Thyroid gland (tissue), 4 donors: Measurements from ENCODE around the gene PAX8. TPM values are rescaled to one million over a fixed set of nuclear protein-coding genes. Genes with fewer than 3 reads are reported as not detected.

Source experiments
- DNase-seq, 2 donors: peaks; one replicate each; pipeline ENCODE4 v3.0.0-alpha.2; 2019
- H3K27ac ChIP-seq, 3 donors: fragments of 200-600 bp; sonication (generic); 1 replicate in 2 of 3; 2 replicates in 1 of 3; pipeline ENCODE4 v1.5.1; 2016 to 2019; ENCODE audit warnings: mild to moderate bottlenecking in 1 of 3, moderate library complexity in 1 of 3
- H3K27me3 ChIP-seq: fragments of 200-600 bp; sonication (generic); one replicate; pipeline ENCODE4 v1.5.1; 2019
- H3K36me3 ChIP-seq, 2 donors: fragments of 200-600 bp; sonication (generic); one replicate each; pipeline ENCODE4 v1.5.1; 2016 to 2019
- H3K4me1 ChIP-seq, 2 donors: fragments of 200-600 bp; sonication (generic); one replicate each; pipeline ENCODE4 v1.5.1; 2017 to 2019
- H3K4me3 ChIP-seq, 3 donors: fragments of 200-600 bp; sonication (generic); replicated peaks in 1 of 3; 1 replicate in 2 of 3; 2 replicates in 1 of 3; pipeline ENCODE4 v1.5.1; 2016; ENCODE audit warnings: mild to moderate bottlenecking in 1 of 3
- H3K9me3 ChIP-seq: fragments of 200-600 bp; sonication (generic); one replicate; pipeline ENCODE4 v1.5.1; 2017
- POLR2A ChIP-seq, 2 donors: fragments of 450-650 bp; IDR thresholded peaks; one replicate each; pipeline ENCODE4 v1.6.1; 2017; ENCODE audit warnings: antibody characterized with exemption in 2 of 2, mild to moderate bottlenecking in 2 of 2, moderate library complexity in 1 of 2
- WGBS, 2 donors: methylation state at CpG; one replicate each; pipeline ENCODE4 v1.1.5; 2017; 5-methylcytosine and 5-hydroxymethylcytosine counted together
- intact Hi-C: fragments of 100-400 bp; cut with DNase I; formaldehyde crosslinking; loops from one replicate; pipeline ENCODE4 v1.15.1; 2023
- total RNA-seq, 4 donors: library from RNA; depleted of rRNA; stranded (reverse); fragments of >200 nt; gene quantifications; one replicate each; pipeline ENCODE4 v1.2.3, GENCODE V29; 2016
- TF ChIP-seq, protein P1 (sequence below), 6 experiments: fragments of 200-600 bp in 3 of 6; fragments of 450-650 bp in 3 of 6; sonication (generic) in 3 of 6; IDR thresholded peaks; one replicate each; pipeline ENCODE4 v1.5.1; 2016 to 2019; ENCODE audit warnings: antibody characterized with exemption in 6 of 6, mild to moderate bottlenecking in 2 of 6, inconsistent platforms in 1 of 6, moderate library complexity in 1 of 6

PAX8 gene
- total RNA-seq, 4 donors from 2014 or later, result 1,318 to 2,156 (median 1,767) TPM

DNA sequence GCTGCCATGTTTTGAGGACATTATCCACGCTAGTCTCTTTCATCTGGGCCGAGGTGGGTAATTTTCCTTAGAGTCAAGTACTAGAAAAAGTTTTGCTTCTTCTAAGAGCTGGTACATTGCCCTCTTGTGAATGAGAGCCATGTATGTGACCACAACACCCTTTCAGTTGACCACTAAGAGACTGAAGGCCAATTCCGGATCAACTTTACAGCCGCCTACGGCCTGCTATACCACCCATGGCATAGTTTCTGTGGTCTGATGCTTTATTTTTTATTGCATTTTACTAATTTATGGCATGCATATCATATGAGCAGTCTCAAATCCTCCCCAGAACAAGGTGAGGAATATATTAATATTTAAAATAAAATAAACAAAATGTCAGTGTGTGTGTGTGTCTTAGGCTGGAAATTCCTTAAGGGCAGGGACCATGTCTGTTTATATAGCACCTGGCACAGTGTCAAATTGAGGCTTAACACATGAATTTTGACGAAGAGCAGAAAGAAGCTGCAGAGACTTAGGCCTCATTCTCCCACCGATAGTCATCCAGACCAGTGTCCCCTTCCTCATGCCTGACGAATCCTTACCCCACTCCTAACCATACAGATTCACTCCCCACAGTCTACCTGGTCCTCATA lies 69.6 kb downstream of the PAX8 start:
- DNase-seq, result peak in 1 of 2 donors; percentile 41
- intact Hi-C loops, result loop anchor here (10.0 kb wide), 1 partner anchor 166 kb away; no protein-coding TSS in a partner anchor
- peak overlapping the region; percentile 92 to 97 (median 94) for H3K27ac ChIP-seq
- H3K4me3 ChIP-seq, result no peak overlapping the region
- no peaks in the 10 kb centered on the region for H3K27me3 ChIP-seq
- WGBS, 2 donors, result 32 to 45% methylated on average over 8 of the region's 8 CpGs
- TF ChIP-seq, protein P1, sequence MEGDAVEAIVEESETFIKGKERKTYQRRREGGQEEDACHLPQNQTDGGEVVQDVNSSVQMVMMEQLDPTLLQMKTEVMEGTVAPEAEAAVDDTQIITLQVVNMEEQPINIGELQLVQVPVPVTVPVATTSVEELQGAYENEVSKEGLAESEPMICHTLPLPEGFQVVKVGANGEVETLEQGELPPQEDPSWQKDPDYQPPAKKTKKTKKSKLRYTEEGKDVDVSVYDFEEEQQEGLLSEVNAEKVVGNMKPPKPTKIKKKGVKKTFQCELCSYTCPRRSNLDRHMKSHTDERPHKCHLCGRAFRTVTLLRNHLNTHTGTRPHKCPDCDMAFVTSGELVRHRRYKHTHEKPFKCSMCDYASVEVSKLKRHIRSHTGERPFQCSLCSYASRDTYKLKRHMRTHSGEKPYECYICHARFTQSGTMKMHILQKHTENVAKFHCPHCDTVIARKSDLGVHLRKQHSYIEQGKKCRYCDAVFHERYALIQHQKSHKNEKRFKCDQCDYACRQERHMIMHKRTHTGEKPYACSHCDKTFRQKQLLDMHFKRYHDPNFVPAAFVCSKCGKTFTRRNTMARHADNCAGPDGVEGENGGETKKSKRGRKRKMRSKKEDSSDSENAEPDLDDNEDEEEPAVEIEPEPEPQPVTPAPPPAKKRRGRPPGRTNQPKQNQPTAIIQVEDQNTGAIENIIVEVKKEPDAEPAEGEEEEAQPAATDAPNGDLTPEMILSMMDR (IDR thresholded peaks at IDR 0.05), result no peak
- peak in 1 of 2 donors; percentile 36 for TF ChIP-seq POLR2A (IDR thresholded peaks at IDR 0.05)
- no peaks in the 10 kb centered on the region for H3K36me3 ChIP-seq
- H3K9me3 ChIP-seq, result no peaks in the 10 kb centered on the region
- H3K4me1 ChIP-seq, result peaks cover 61 to 81% of the 10 kb centered on the region in 2 donors

DNA sequence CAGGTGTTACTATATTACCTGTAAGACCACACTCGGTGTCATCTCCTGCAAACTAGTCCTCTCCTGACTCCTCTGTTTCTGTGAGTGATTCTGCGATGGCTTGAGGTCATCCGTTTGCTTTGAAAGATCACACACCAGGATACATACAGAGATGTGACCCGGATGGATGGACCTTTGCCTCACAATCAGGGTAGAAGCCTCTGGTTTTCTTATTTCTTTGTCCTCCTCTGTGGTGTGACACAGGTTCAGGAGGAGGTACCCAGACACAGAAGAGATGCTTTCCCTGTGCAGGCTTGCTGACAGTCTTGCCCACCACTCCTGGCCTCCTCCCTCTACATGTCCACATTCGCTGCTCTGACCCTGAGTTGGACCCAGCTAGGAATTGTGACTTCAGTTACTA lies 70.3 kb downstream of the PAX8 start:
- Histone ChIP-seq H3K9me3 (no peaks in the 10 kb centered on the region), H3K4me1 (peaks cover 57 to 76% of the 10 kb centered on the region in 2 donors), H3K36me3 (no peaks in the 10 kb centered on the region), H3K27me3 (no peaks in the 10 kb centered on the region), H3K4me3 (no peak overlapping the region), H3K27ac (peak overlapping the region; percentile 92 to 97 (median 94))
- intact Hi-C loops, result loop anchor here (10.0 kb wide), 1 partner anchor 166 kb away; no protein-coding TSS in a partner anchor
- WGBS, 2 donors, result 76 to 77% methylated on average over 5 of the region's 5 CpGs
- TF ChIP-seq POLR2A (IDR thresholded peaks at IDR 0.05), result no peak
- TF ChIP-seq, protein P1 (IDR thresholded peaks at IDR 0.05), result no peak
- no peak for DNase-seq

DNA sequence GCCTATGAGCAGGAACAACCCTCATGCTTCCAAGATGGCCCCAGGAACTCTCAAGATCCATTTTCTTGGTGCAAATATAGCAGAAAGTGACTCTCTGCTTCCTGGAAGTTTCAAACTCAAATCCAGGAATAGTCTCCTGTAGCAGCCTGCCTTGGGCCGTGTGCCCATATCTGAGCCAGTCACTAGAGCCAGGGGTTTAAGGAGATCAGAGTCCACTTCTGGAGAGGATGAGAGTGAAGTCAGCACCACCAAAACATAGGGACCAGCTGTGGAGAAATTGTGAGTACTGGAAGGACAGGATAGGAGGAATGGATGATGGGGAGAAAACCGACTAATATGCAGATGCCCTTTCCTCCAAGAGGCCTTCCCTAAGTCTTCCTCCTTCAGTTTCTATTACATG lies 71.7 kb downstream of the PAX8 start:
- no peaks in the 10 kb centered on the region for H3K9me3 ChIP-seq
- no peak for TF ChIP-seq POLR2A (IDR thresholded peaks at IDR 0.05)
- TF ChIP-seq, protein P1 (IDR thresholded peaks at IDR 0.05), result no peak
- intact Hi-C loops, result loop anchor here (10.0 kb wide), 1 partner anchor 168 kb away; no protein-coding TSS in a partner anchor
- H3K36me3 ChIP-seq, result no peaks in the 10 kb centered on the region
- H3K4me3 ChIP-seq, result no peak overlapping the region
- 75 to 80% methylated on average over 2 of the region's 2 CpGs for WGBS, 2 donors
- H3K27me3 ChIP-seq, result no peaks in the 10 kb centered on the region
- H3K27ac ChIP-seq, result peak overlapping the region; percentile 30 to 72 (median 49)
- peaks cover 52 to 75% of the 10 kb centered on the region in 2 donors for H3K4me1 ChIP-seq
- no peak for DNase-seq

DNA sequence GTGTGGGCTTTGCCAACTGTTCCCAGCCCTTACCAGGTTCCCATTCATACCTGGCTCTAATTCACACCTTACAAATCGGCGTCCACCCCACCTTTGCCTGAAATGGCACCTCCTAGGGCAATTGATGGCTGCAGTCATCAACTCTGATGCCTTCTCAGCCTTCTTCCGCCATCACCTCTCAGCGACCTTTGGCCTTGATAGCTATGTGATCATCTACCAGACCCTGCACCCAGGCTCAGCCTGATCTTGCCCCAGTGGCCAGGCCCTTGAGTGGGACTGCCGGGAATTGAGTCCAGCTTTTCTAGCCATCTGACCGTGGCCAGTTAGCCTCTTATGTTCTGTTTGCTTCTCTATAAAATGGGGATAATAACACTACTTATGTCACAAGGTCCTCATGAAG lies 72.5 kb downstream of the PAX8 start:
- Histone ChIP-seq H3K4me1 (peaks cover 50 to 75% of the 10 kb centered on the region in 2 donors), H3K36me3 (no peaks in the 10 kb centered on the region), H3K4me3 (no peak overlapping the region), H3K27ac (peak overlapping the region in 2 of 3 donors; percentile 35 to 72), H3K9me3 (no peaks in the 10 kb centered on the region), H3K27me3 (no peaks in the 10 kb centered on the region)
- 77 to 78% methylated on average over 6 of the region's 6 CpGs for WGBS, 2 donors
- no peak for DNase-seq
- intact Hi-C loops, result loop anchor here (10.0 kb wide), 1 partner anchor 169 kb away; no protein-coding TSS in a partner anchor
- TF ChIP-seq POLR2A (IDR thresholded peaks at IDR 0.05), result no peak
- TF ChIP-seq, protein P1 (IDR thresholded peaks at IDR 0.05), result no peak

DNA sequence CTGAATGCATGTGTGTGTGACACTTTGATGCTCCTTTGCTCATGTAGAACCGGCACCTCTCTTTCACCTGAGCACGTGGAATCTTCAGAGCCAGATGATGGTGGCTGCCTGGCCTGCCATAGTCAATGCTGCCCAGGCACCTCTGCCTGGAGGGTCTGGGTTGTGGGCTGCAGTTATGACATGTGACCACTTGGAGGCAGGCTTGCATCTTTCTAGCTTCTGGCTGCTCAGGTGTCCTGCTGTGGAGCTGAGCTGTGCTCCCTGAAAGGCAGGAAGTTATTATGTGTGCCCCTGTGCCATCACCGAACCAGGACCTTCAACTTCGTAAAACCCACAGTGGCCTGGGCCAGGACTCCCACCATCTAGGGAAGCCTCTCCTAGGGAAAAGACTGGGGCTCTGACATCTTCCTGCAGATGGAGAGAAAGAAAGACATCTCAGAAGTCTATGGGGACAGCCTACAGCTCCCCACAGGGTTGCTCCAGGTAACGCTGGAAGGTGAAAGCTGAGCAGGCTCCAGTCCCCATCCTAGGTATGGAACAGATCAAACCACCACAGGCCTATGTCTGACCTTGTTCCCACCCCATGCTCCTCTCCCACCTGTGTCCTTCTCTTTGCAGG lies 74.7 kb downstream of the PAX8 start:
- Histone ChIP-seq H3K4me1 (peaks cover 36 to 73% of the 10 kb centered on the region in 2 donors), H3K27ac (peak overlapping the region; percentile 3 to 72 (median 32)), H3K36me3 (no peaks in the 10 kb centered on the region), H3K4me3 (no peak overlapping the region), H3K27me3 (no peaks in the 10 kb centered on the region), H3K9me3 (no peaks in the 10 kb centered on the region)
- intact Hi-C loops, result loop anchor here (10.0 kb wide), 1 partner anchor 171 kb away; no protein-coding TSS in a partner anchor
- DNase-seq, result peak; percentile 77 to 83
- WGBS, 2 donors, result 31 to 45% methylated on average over 4 to 5 of the region's 5 CpGs
- TF ChIP-seq POLR2A (IDR thresholded peaks at IDR 0.05), result no peak
- TF ChIP-seq, protein P1 (IDR thresholded peaks at IDR 0.05), result peak; percentile 29 to 93 (median 86)
